Heart right ventricle (tissue), 16 donors: ENCODE data around the gene PCSK6. TPM values are rescaled to one million over a fixed set of nuclear protein-coding genes. Genes with fewer than 3 reads are reported as not detected.

Experiments
- ATAC-seq, 8 donors: fragments of 200-7000 bp; cut with Tn5 transposase; one replicate each; pipeline ENCODE4 v1.9.1; 2020; ENCODE audit warnings: mild to moderate bottlenecking in 8 of 8, moderate library complexity in 8 of 8, moderate number of reproducible peaks in 1 of 8
- DNase-seq, 2 donors: peaks; one replicate each; pipeline ENCODE4 v3.0.0-alpha.2; 2020
- H3K27ac ChIP-seq, 10 donors: fragments of 200-600 bp; sonication (generic) in 2 of 10; one replicate each; pipeline versions ENCODE4 v1.5.0 to v1.8.0; 2020 to 2022; ENCODE audit warnings: mild to moderate bottlenecking in 3 of 10
- H3K27me3 ChIP-seq, 7 donors: fragments of 200-600 bp; one replicate each; pipeline ENCODE4 v1.8.0; 2021 to 2022; ENCODE audit warnings: mild to moderate bottlenecking in 2 of 7
- H3K36me3 ChIP-seq, 9 donors: fragments of 200-600 bp; sonication (generic) in 1 of 9; one replicate each; pipeline versions ENCODE4 v1.5.0 to v1.8.0; 2020 to 2022; ENCODE audit warnings: mild to moderate bottlenecking in 2 of 9
- H3K4me1 ChIP-seq, 9 donors: fragments of 200-600 bp; sonication (generic) in 1 of 9; one replicate each; pipeline versions ENCODE4 v1.5.0 to v1.8.0; 2020 to 2022; ENCODE audit warnings: mild to moderate bottlenecking in 4 of 9
- H3K4me3 ChIP-seq, 10 donors: fragments of 200-600 bp; sonication (generic) in 2 of 10; one replicate each; pipeline versions ENCODE4 v1.5.0 to v1.8.0; 2020 to 2022; ENCODE audit warnings: mild to moderate bottlenecking in 7 of 10, moderate library complexity in 2 of 10
- H3K9me3 ChIP-seq, 11 donors: fragments of 200-600 bp in 10 of 11; sonication (generic) in 2 of 11; one replicate each; pipeline versions ENCODE4 v1.5.0 to v1.8.0; 2013 to 2022; ENCODE audit warnings: mild to moderate bottlenecking in 2 of 11, control low read depth in 1 of 11, moderate library complexity in 1 of 11
- CTCF ChIP-seq, 9 donors: fragments of 200-600 bp; sonication (generic) in 2 of 9; IDR thresholded peaks; one replicate each; pipeline versions ENCODE4 v1.5.0 to v1.8.0; 2021 to 2022; ENCODE audit warnings: antibody characterized with exemption in 9 of 9, mild to moderate bottlenecking in 5 of 9, moderate library complexity in 1 of 9
- WGBS, 2 donors: extraction: QIAGEN DNeasy Blood & Tissue Kit; methylation state at CpG; one replicate each; pipeline ENCODE4 v1.1.7; 2013; ENCODE audit warnings: inconsistent platforms in 1 of 2; 5-methylcytosine and 5-hydroxymethylcytosine counted together
- intact Hi-C, 10 donors: fragments of 100-400 bp; cut with DNase I; formaldehyde crosslinking; loops; one replicate each; pipeline versions ENCODE4 v1.11.1 to v1.14.2; 2022
- polyA plus RNA-seq, 2 donors: library from polyadenylated mRNA; stranded (reverse); fragments of 200-250 nt; gene quantifications; one replicate each; pipeline ENCODE4 v1.2.3, GENCODE V29; 2013
- total RNA-seq, 10 donors: library from RNA; stranded (reverse); fragmentation: NEBNext Ultra II Directional in 3 of 10; extraction: Animal tissue kit (Norgen Biotek cat#: 25700) in 3 of 10; gene quantifications; one replicate each; pipeline versions ENCODE4 v1.2.1 to v1.2.4, GENCODE V29; 2021 to 2023
- donor health status: Arrhythmogenic right ventricular cardiomyopathy.
- donor health status: ischemic (EF 13 %, LVEDD 7.1; RV severe dilation, severe dysfunction).
- donor health status: healthy with polysubstance abuse.
- donor health status: DM: no; HTN: yes; CAD: no.
- donor health status: DM: no; HTN: no; CAD: no.
- donor health status: ischemic (EF 25% LVEDD 6.9; RV normal size, moderate dysfunction).
- donor health status: ischemic (EF 25% LVEDD 5.7; RV mildly dilated, moderate dysfunction).
- donor health status: healthy.
- donor health status: DM: yes; HTN: yes; CAD: no.
- donor health status: Ischemic cardiomyopathy.
- donor health status: ischemic (EF 35%, LVEDD 5.7; RV mildly dilated, moderate dysfunction).
- donor health status: nonischemic (EF 11% LVEDD 7.7; RV severe dilation, severe dysfunction).
- donor health status: DM: yes; HTN: yes; CAD: no.
- donor health status: PGD.
- donor health status: ischemic (EF 29% LVEDD 5.4; RV normal size, mild dysfunction).
- donor health status: nonischemic (EF 23%, LVEDD 6.1; RV moderate dilation, normal function).

The PCSK6 gene
- total and polyA plus RNA-seq, 12 donors = 4.6 to 34.0 (median 21.7) TPM

DNA sequence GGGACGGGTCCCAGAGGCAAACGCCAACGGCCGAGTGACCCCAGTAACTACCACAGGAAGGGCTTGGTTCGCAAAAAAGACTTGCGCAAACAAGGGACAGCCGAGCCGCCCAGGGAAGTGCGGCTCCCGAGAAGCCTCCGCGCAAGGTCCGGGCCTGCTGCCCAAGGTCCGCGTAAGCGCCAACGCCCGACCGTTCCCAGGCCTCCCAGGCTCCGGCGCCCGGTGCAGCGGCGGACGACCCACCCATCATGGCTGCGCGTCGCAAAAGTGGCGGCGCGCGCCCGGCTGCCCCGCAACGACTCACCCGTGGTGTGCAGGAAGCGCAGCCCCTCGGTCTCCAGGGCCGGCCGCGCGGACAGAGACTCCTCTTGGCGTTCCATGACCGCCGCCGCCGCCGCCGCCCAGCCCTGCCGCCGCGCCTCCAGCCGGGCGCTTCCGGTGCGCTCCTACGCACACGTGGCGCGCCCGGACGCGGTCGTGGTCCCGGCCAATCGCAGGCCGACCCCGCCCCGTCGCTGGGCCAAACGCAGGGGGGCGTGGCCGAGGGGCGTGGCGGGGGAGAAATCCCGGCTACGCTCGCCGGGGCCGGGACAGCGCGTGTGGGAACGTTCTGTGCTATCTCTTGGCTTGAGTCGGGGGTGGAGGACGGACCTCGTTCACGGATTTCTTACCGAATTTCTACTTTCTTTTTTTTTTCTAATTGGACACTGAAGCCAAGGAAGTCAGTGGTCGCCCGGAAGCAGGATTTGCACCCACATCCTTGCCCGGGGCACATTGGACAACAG is 212.3 kb downstream of the PCSK6 start, which contains the start of gene SELENOS:
TSS of gene SELENOS (minus strand) at position 448 of the 785 bp plus-strand sequence. CDS start at position 380, 68 bp downstream.
- H3K27me3 ChIP-seq = no peaks in the 10 kb centered on the region
- 0 to 1% methylated on average over 87 to 91 of the region's 91 CpGs for WGBS, 2 donors
- no peaks in the 10 kb centered on the region for H3K9me3 ChIP-seq
- H3K4me1 ChIP-seq = peaks cover 2 to 38% (median 26%) of the 10 kb centered on the region in 9 donors
- peak within 1 kb of the TSS; percentile 71 to 96 (median 88) for H3K4me3 ChIP-seq
- intact Hi-C loops = no loop called here
- DNase-seq (peak; percentile 91 to 94), ATAC-seq (peak; percentile 95 to 99 (median 97))
- H3K27ac ChIP-seq = peak within 1 kb of the TSS; percentile 87 to 95 (median 94)
- no peak for TF ChIP-seq CTCF (IDR thresholded peaks at IDR 0.05)
- peaks cover 0 to 72% (median 52%) of the 10 kb centered on the region in 9 donors for H3K36me3 ChIP-seq

DNA sequence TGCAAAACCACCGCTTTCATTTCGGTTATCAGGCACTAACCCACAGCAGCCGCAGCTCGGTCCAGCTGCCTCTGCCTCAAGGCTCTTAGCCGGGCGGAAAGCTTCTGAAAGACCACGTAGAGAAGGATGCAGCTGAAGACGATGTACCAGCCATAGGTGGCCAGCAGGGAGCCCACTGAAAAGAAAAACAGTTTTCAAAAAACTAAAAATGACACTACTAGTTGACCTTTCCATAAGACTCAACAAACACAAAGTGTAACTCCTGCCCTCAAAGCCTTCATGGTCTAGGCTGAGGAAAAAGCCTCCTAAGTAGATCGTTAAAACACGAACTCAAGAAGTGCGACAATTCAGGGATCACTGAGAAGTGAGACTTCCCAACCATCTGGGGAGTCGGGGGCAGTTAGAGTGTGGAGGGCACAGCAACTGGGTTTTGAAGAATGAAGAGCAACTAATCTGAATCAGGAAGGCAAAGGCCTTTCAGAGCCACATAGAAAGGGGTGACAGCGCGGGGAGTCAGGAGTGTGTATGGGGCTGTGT is 212.9 kb downstream of the PCSK6 start:
- ATAC-seq (peak in 2 of 8 donors; percentile 2), DNase-seq (no peak)
- Histone ChIP-seq H3K27me3 (no peaks in the 10 kb centered on the region), H3K36me3 (peaks cover 0 to 72% (median 52%) of the 10 kb centered on the region in 9 donors), H3K4me3 (peak overlapping the region; percentile 71 to 96 (median 88)), H3K9me3 (no peaks in the 10 kb centered on the region), H3K27ac (peak overlapping the region; percentile 87 to 95 (median 94)), H3K4me1 (peaks cover 2 to 38% (median 26%) of the 10 kb centered on the region in 9 donors)
- intact Hi-C loops = no loop called here
- peak in 4 of 9 donors; percentile 18 to 39 (median 22) for TF ChIP-seq CTCF (IDR thresholded peaks at IDR 0.05)
- WGBS, 2 donors = 13 to 14% methylated on average over 14 of the region's 14 CpGs

DNA sequence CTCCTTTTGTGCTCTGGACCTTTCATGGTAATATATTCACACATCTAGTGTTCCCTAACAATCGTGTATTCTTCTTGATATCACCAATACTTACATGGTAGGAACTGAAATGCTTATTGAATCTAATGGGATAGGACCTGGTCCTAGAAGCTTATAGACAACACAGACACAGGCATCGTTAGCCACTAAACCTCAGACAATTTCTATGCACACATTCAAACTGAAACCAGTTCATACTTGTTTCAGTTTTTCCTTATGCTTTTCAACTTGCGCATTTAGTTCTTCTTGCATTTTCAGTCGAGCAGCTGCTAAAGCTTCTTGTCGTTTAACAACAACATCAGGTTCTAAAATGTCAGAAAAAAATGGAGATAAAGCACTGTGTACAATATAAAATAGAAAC is 214.5 kb downstream of the PCSK6 start:
- Histone ChIP-seq H3K36me3 (peaks cover 0 to 72% (median 54%) of the 10 kb centered on the region in 9 donors), H3K9me3 (no peaks in the 10 kb centered on the region), H3K27ac (no peak overlapping the region), H3K4me1 (peaks cover 2 to 38% (median 26%) of the 10 kb centered on the region in 9 donors), H3K27me3 (no peaks in the 10 kb centered on the region), H3K4me3 (no peak overlapping the region)
- intact Hi-C loops = no loop called here
- TF ChIP-seq CTCF (IDR thresholded peaks at IDR 0.05) = no peak
- DNase-seq (no peak), ATAC-seq (no peak)
- WGBS, 2 donors = 89 to 90% methylated on average over 5 of the region's 5 CpGs

DNA sequence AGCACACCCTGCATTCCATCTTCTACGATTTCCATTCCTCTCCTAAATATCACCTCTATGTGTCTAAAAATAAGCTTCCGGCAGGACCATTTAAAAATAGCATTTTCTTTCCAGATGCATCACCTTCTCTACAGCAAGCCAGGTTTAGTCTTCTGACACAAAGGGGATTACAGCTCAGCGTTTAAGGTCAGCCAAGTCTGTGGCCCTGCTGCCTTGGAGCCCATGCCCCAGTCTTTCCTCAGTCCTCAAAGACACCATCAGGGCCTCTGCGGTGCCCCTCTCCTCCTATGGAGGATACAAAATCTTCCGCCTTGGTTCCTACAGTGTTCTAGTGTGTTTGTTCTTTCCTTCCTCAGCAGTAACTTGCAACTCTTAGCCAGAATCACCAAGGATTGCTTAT is 216.0 kb downstream of the PCSK6 start:
- H3K4me1 ChIP-seq = peaks cover 2 to 38% (median 28%) of the 10 kb centered on the region in 9 donors
- ATAC-seq (peak in 3 of 8 donors; percentile 5 to 32 (median 24)), DNase-seq (no peak)
- WGBS, 2 donors = 61 to 80% methylated on average over 5 of the region's 5 CpGs
- no peaks in the 10 kb centered on the region for H3K9me3 ChIP-seq
- H3K36me3 ChIP-seq = peaks cover 0 to 75% (median 50%) of the 10 kb centered on the region in 9 donors
- H3K27me3 ChIP-seq = no peaks in the 10 kb centered on the region
- no peak for TF ChIP-seq CTCF (IDR thresholded peaks at IDR 0.05)
- peak overlapping the region in 6 of 10 donors; percentile 48 to 77 (median 58) for H3K27ac ChIP-seq
- intact Hi-C loops = no loop called here
- no peak overlapping the region for H3K4me3 ChIP-seq
